WTC11 (cell line): ENCODE results near the gene LSP1. TPM values are rescaled to one million over a fixed set of nuclear protein-coding genes. Genes with fewer than 3 reads are reported as not detected.
A peak's percentile ranks its signal among the peaks of the same experiment; 100 is the strongest.

Experiments used
- ATAC-seq: fragments of 200-7000 bp; cut with Tn5 transposase; 2 replicates; pipeline ENCODE4 v1.10.0; 2021; ENCODE audit warnings: mild to moderate bottlenecking, moderate library complexity
- CTCF ChIA-PET: fragments of 300-600 bp; sonication (Branson Sonifier 250); formaldehyde crosslinking; loops from one replicate; lab custom pipeline; 2021; ENCODE audit warnings: antibody characterized with exemption; lab: Charles Lee
- POLR2A ChIA-PET: fragments of 350-600 bp; sonication (Branson Sonifier 250); formaldehyde crosslinking; loops from one replicate; lab custom pipeline; 2021; ENCODE audit warnings: antibody characterized with exemption; lab: Charles Lee
- DNase-seq: peaks from one replicate; pipeline ENCODE4 v3.0.0; 2021; ENCODE audit warnings: low spot score
- H3K27ac Mint-ChIP-seq: 2 replicates; pipeline ENCODE4 v1.8.0; 2021; ENCODE audit warnings: mixed read lengths
- H3K27me3 Mint-ChIP-seq: 2 replicates; pipeline ENCODE4 v1.8.0; 2021; ENCODE audit warnings: low read depth, mild to moderate bottlenecking, moderate library complexity, mixed read lengths
- H3K36me3 Mint-ChIP-seq: 2 replicates; pipeline ENCODE4 v1.8.0; 2021; ENCODE audit warnings: mixed read lengths
- H3K4me1 Mint-ChIP-seq: 2 replicates; pipeline ENCODE4 v1.8.0; 2022; ENCODE audit warnings: mixed read lengths
- H3K4me3 Mint-ChIP-seq: 2 replicates; pipeline ENCODE4 v1.8.0; 2021; ENCODE audit warnings: mild to moderate bottlenecking, moderate library complexity, mixed read lengths
- H3K9me3 Mint-ChIP-seq: 2 replicates; pipeline ENCODE4 v1.8.0; 2021; ENCODE audit warnings: mixed read lengths
- CBFB ChIP-seq: sonication (generic); formaldehyde crosslinking; IDR thresholded peaks from 2 replicates; pipeline ENCODE4 v1.8.1; 2022; ENCODE audit warnings: mild to moderate bottlenecking, low read depth, missing genetic modification reagents
- CREM ChIP-seq: sonication (generic); formaldehyde crosslinking; IDR thresholded peaks from 2 replicates; pipeline ENCODE4 v1.8.1; 2022; ENCODE audit warnings: mild to moderate bottlenecking, missing genetic modification reagents, moderate library complexity
- EMX1 ChIP-seq: fragments of 250-450 bp; sonication (Bioruptor Pico); IDR thresholded peaks from 2 replicates; pipeline ENCODE4 v1.8.0; 2021; ENCODE audit warnings: mild to moderate bottlenecking
- FOXK1 ChIP-seq: sonication (generic); formaldehyde crosslinking; IDR thresholded peaks from 2 replicates; pipeline ENCODE4 v1.8.0; 2022; ENCODE audit warnings: mild to moderate bottlenecking, moderate library complexity, missing genetic modification reagents
- KAT7 ChIP-seq: sonication (generic); formaldehyde crosslinking; IDR thresholded peaks from 2 replicates; pipeline ENCODE4 v1.8.1; 2023; ENCODE audit warnings: missing genetic modification reagents, mild to moderate bottlenecking, borderline replicate concordance
- NR3C1 ChIP-seq: sonication (generic); formaldehyde crosslinking; conservative IDR thresholded peaks from 2 replicates; pipeline ENCODE4 v1.8.1; 2023; ENCODE audit warnings: low read depth, mild to moderate bottlenecking, missing genetic modification reagents
- PRRX2 ChIP-seq: fragments of 250-450 bp; sonication (Bioruptor Pico); IDR thresholded peaks from 2 replicates; pipeline ENCODE4 v1.8.0; 2021; ENCODE audit warnings: mild to moderate bottlenecking
- SOX15 ChIP-seq: fragments of 250-450 bp; sonication (Bioruptor Pico); IDR thresholded peaks from 2 replicates; pipeline ENCODE4 v1.9.0; 2021; ENCODE audit warnings: mild to moderate bottlenecking
- ZBTB21 ChIP-seq: sonication (generic); formaldehyde crosslinking; IDR thresholded peaks from 2 replicates; pipeline ENCODE4 v1.8.1; 2023; ENCODE audit warnings: mild to moderate bottlenecking, missing genetic modification reagents, borderline replicate concordance
- total RNA-seq: library from RNA; stranded (reverse); gene quantifications from 3 replicates; pipeline ENCODE4 v1.2.3, GENCODE V29; 2021
- TF ChIP-seq, protein P1 (sequence below): sonication (generic); formaldehyde crosslinking; IDR thresholded peaks from 2 replicates; pipeline ENCODE4 v1.8.1; 2023; ENCODE audit warnings: mild to moderate bottlenecking, moderate library complexity, missing genetic modification reagents
- TF ChIP-seq, protein P2 (sequence below): sonication (generic); formaldehyde crosslinking; IDR thresholded peaks from 2 replicates; pipeline ENCODE4 v1.8.0; 2022; ENCODE audit warnings: mild to moderate bottlenecking, missing genetic modification reagents
- TF ChIP-seq, protein P3 (sequence below): sonication (generic); formaldehyde crosslinking; IDR thresholded peaks from 2 replicates; pipeline ENCODE4 v1.8.1; 2022; ENCODE audit warnings: missing genetic modification reagents, borderline replicate concordance
- TF ChIP-seq, protein P4 (sequence below): sonication (generic); formaldehyde crosslinking; IDR thresholded peaks from 2 replicates; pipeline ENCODE4 v1.8.0; 2023; ENCODE audit warnings: missing genetic modification reagents, mild to moderate bottlenecking, borderline replicate concordance
- TF ChIP-seq, protein P5 (sequence below): fragments of 250-450 bp; sonication (Bioruptor Pico); IDR thresholded peaks from 2 replicates; pipeline ENCODE4 v1.9.0; 2021; ENCODE audit warnings: mild to moderate bottlenecking
- TF ChIP-seq, protein P6 (sequence below): sonication (generic); formaldehyde crosslinking; IDR thresholded peaks from 2 replicates; pipeline ENCODE4 v1.8.0; 2023; ENCODE audit warnings: missing genetic modification reagents

Gene LSP1
- total RNA-seq, 1 experiment from 2014 or later = 0.77 TPM

DNA sequence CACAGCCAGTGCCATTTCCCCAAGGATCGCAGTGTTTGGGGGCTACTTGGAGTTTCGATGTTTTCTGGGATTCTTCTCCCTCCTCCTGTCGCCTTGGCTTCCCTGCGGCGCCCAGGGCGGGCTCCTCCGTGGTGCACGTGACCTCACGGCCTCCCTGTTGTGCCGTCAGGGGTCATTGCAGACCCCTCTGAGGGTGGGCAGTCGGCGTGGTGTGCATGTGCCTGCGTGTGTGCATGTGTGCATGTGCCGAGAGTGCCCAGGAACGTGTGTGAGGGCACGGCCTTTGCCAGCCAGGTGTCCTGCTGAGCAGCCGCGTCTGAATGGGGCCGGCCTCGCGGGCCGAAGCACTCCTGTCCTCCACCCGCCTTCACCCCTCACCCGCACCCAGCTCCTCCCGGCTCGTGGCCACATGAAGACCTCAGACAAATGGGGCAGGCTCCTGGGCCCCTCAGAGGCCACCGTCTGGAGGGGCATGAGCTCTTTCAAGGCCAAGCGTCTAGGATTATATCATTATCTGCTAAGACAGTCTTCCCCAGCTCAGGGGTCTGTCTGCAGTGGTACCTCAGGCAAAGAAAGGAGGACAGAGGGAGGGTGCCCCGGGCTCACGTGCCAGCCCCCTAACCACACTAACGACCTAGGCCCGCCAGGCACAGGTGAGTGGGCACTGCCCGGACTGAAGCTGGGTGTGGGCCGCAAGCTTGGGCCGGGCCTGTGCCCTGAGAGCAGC is 84.9 kb downstream of the LSP1 start (continued):
- TF ChIP-seq, protein P1, sequence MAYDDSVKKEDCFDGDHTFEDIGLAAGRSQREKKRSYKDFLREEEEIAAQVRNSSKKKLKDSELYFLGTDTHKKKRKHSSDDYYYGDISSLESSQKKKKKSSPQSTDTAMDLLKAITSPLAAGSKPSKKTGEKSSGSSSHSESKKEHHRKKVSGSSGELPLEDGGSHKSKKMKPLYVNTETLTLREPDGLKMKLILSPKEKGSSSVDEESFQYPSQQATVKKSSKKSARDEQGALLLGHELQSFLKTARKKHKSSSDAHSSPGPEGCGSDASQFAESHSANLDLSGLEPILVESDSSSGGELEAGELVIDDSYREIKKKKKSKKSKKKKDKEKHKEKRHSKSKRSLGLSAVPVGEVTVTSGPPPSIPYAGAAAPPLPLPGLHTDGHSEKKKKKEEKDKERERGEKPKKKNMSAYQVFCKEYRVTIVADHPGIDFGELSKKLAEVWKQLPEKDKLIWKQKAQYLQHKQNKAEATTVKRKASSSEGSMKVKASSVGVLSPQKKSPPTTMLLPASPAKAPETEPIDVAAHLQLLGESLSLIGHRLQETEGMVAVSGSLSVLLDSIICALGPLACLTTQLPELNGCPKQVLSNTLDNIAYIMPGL (CRISPR knock-in tag) = no peak
- TF ChIP-seq, protein P2, sequence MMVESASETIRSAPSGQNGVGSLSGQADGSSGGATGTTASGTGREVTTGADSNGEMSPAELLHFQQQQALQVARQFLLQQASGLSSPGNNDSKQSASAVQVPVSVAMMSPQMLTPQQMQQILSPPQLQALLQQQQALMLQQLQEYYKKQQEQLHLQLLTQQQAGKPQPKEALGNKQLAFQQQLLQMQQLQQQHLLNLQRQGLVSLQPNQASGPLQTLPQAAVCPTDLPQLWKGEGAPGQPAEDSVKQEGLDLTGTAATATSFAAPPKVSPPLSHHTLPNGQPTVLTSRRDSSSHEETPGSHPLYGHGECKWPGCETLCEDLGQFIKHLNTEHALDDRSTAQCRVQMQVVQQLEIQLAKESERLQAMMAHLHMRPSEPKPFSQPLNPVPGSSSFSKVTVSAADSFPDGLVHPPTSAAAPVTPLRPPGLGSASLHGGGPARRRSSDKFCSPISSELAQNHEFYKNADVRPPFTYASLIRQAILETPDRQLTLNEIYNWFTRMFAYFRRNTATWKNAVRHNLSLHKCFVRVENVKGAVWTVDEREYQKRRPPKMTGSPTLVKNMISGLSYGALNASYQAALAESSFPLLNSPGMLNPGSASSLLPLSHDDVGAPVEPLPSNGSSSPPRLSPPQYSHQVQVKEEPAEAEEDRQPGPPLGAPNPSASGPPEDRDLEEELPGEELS (CRISPR knock-in tag) = no peak
- TF ChIP-seq, protein P3, sequence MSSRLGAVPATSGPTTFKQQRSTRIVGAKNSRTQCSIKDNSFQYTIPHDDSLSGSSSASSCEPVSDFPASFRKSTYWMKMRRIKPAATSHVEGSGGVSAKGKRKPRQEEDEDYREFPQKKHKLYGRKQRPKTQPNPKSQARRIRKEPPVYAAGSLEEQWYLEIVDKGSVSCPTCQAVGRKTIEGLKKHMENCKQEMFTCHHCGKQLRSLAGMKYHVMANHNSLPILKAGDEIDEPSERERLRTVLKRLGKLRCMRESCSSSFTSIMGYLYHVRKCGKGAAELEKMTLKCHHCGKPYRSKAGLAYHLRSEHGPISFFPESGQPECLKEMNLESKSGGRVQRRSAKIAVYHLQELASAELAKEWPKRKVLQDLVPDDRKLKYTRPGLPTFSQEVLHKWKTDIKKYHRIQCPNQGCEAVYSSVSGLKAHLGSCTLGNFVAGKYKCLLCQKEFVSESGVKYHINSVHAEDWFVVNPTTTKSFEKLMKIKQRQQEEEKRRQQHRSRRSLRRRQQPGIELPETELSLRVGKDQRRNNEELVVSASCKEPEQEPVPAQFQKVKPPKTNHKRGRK = no peak
- no peak for TF ChIP-seq SOX15 (CRISPR knock-in tag)

DNA sequence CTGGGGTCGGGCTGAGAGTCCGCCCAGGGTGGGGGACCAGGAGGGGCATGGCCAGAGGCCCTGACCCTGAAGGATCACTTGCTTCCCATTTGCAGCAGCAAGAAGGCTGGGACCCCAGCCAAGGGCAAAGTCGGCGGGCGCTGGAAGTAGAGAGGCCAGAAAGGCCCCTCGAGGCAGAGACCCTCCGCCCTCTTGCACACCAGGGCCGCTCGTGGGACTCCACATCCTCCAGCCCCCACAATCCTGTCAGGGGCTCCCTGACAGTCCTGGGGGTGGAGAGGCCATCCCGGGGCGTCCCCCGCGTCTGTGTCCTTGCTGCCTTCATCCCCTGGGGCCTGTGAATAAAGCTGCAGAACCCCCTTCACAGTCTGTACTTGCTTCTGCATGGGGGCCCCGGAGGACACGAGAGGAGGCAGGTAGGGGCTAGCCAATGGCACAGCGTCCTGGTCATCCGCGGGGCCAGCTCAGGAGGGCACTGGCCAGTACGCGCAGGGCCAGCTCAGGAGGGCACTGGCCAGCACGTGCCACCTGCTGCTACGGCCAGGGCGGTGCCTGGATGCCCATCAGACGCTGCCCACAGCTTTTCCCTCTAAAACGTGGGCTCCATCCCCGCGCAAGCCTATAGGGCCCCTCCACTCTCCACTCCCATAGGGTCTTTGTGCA is 85.6 kb downstream of the LSP1 start:
- Mint-ChIP-seq H3K4me3 (no peak overlapping the region), H3K36me3 (no peaks in the 10 kb centered on the region), H3K9me3 (no peaks in the 10 kb centered on the region), H3K27ac (no peak overlapping the region), H3K27me3 (no peaks in the 10 kb centered on the region; the same call in 1 of the 2 replicates), H3K4me1 (peaks cover 1% of the 10 kb centered on the region)
- TF ChIP-seq, protein P4, sequence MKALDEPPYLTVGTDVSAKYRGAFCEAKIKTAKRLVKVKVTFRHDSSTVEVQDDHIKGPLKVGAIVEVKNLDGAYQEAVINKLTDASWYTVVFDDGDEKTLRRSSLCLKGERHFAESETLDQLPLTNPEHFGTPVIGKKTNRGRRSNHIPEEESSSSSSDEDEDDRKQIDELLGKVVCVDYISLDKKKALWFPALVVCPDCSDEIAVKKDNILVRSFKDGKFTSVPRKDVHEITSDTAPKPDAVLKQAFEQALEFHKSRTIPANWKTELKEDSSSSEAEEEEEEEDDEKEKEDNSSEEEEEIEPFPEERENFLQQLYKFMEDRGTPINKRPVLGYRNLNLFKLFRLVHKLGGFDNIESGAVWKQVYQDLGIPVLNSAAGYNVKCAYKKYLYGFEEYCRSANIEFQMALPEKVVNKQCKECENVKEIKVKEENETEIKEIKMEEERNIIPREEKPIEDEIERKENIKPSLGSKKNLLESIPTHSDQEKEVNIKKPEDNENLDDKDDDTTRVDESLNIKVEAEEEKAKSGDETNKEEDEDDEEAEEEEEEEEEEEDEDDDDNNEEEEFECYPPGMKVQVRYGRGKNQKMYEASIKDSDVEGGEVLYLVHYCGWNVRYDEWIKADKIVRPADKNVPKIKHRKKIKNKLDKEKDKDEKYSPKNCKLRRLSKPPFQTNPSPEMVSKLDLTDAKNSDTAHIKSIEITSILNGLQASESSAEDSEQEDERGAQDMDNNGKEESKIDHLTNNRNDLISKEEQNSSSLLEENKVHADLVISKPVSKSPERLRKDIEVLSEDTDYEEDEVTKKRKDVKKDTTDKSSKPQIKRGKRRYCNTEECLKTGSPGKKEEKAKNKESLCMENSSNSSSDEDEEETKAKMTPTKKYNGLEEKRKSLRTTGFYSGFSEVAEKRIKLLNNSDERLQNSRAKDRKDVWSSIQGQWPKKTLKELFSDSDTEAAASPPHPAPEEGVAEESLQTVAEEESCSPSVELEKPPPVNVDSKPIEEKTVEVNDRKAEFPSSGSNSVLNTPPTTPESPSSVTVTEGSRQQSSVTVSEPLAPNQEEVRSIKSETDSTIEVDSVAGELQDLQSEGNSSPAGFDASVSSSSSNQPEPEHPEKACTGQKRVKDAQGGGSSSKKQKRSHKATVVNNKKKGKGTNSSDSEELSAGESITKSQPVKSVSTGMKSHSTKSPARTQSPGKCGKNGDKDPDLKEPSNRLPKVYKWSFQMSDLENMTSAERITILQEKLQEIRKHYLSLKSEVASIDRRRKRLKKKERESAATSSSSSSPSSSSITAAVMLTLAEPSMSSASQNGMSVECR (CRISPR knock-in tag) = no peak
- TF ChIP-seq CBFB (CRISPR knock-in tag) (no peak), ZBTB21 (CRISPR knock-in tag) (no peak), CREM (CRISPR knock-in tag) (no peak), FOXK1 (CRISPR knock-in tag) (no peak), PRRX2 (CRISPR knock-in tag) (no peak), NR3C1 (CRISPR knock-in tag) (no peak), KAT7 (CRISPR knock-in tag) (no peak), EMX1 (CRISPR knock-in tag) (no peak)
- TF ChIP-seq, protein P5, sequence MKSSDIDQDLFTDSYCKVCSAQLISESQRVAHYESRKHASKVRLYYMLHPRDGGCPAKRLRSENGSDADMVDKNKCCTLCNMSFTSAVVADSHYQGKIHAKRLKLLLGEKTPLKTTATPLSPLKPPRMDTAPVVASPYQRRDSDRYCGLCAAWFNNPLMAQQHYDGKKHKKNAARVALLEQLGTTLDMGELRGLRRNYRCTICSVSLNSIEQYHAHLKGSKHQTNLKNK = no peak
- TF ChIP-seq, protein P6, sequence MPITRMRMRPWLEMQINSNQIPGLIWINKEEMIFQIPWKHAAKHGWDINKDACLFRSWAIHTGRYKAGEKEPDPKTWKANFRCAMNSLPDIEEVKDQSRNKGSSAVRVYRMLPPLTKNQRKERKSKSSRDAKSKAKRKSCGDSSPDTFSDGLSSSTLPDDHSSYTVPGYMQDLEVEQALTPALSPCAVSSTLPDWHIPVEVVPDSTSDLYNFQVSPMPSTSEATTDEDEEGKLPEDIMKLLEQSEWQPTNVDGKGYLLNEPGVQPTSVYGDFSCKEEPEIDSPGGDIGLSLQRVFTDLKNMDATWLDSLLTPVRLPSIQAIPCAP (CRISPR knock-in tag) = no peak
- CTCF ChIA-PET = interaction anchor here (0.7 to 1.6 kb wide), 5 partner anchors 21 to 105 kb away, joined by 3 to 4 read pairs (median 3); no protein-coding TSS in a partner anchor
- DNase-seq (peak; percentile 8), ATAC-seq (no peak)
- POLR2A ChIA-PET = no interaction called here
